Gastrocnemius medialis (tissue), 4 donors: Measurements from ENCODE around the gene STX11. TPM values are rescaled to one million over a fixed set of nuclear protein-coding genes. Genes with fewer than 3 reads are reported as not detected.

Experiments used
- ATAC-seq, 2 donors: fragments of 150-250 bp; one replicate each; pipeline ENCODE4 v1.9.1; 2016
- DNase-seq, 2 donors: peaks; one replicate each; pipeline ENCODE4 v3.0.0-alpha.2; 2019
- H3K27ac ChIP-seq, 4 donors: fragments of 200-600 bp; sonication (generic); 1 replicate in 1 of 4; 2 replicates in 3 of 4; pipeline ENCODE4 v1.5.1; 2016 to 2018; ENCODE audit warnings: mild to moderate bottlenecking in 2 of 4, moderate library complexity in 1 of 4
- H3K27me3 ChIP-seq, 3 donors: fragments of 200-600 bp; sonication (generic) in 2 of 3; 1 replicate in 1 of 3; 2 replicates in 2 of 3; pipeline versions ENCODE4 v1.5.1 to v1.6.0; 2016 to 2019; ENCODE audit warnings: mild to moderate bottlenecking in 1 of 3, moderate library complexity in 1 of 3
- H3K36me3 ChIP-seq, 2 donors: fragments of 200-600 bp; sonication (generic) in 1 of 2; one replicate each; pipeline ENCODE4 v1.5.1; 2017 to 2018
- H3K4me1 ChIP-seq, 2 donors: fragments of 200-600 bp; sonication (generic) in 1 of 2; one replicate each; pipeline ENCODE4 v1.5.1; 2016 to 2017; ENCODE audit warnings: mild to moderate bottlenecking in 2 of 2
- H3K4me3 ChIP-seq, 4 donors: fragments of 200-600 bp; sonication (generic) in 3 of 4; 1 replicate in 1 of 4; 2 replicates in 3 of 4; pipeline ENCODE4 v1.5.1; 2016 to 2019; ENCODE audit warnings: mild to moderate bottlenecking in 2 of 4
- H3K9me3 ChIP-seq, 3 donors: fragments of 200-600 bp; sonication (generic) in 2 of 3; 1 replicate in 1 of 3; 2 replicates in 2 of 3; pipeline ENCODE4 v1.5.1; 2016 to 2019
- POLR2A ChIP-seq, 2 donors: fragments of 450-650 bp; IDR thresholded peaks; one replicate each; pipeline ENCODE4 v1.6.1; 2017; ENCODE audit warnings: antibody characterized with exemption in 2 of 2, mild to moderate bottlenecking in 2 of 2, moderate library complexity in 2 of 2
- in situ Hi-C, 4 donors: fragments of 200-750 bp; cut with MboI; loops; one replicate each; pipeline versions ENCODE4 v1.15.0 to v1.8.0; 2017; ENCODE audit warnings: low sequenced_read_pairs in 4 of 4
- intact Hi-C: fragments of 100-400 bp; cut with DNase I; formaldehyde crosslinking; loops from one replicate; pipeline ENCODE4 v1.15.1; 2023; ENCODE audit warnings: low total_unique reads
- total RNA-seq, 4 donors: library from RNA; depleted of rRNA; stranded (reverse); fragments of >200 nt; gene quantifications; one replicate each; pipeline versions ENCODE4 v1.1.0 to v1.2.3, GENCODE V29; 2016
- TF ChIP-seq, protein P1 (sequence below), 5 experiments: fragments of 450-650 bp in 3 of 5; fragments of 200-600 bp in 2 of 5; sonication (generic) in 2 of 5; IDR thresholded peaks in 4 of 5; conservative IDR thresholded peaks in 1 of 5; 1 replicate in 4 of 5; 2 replicates in 1 of 5; pipeline ENCODE4 v1.5.1; 2016 to 2019; ENCODE audit warnings: antibody characterized with exemption in 5 of 5, mild to moderate bottlenecking in 3 of 5, moderate library complexity in 3 of 5

STX11 gene
- total RNA-seq, 4 donors from 2014 or later = 2.0 to 5.2 (median 4.3) TPM

GRCh38 chr6:144159742-144160141 lies 9.4 kb downstream of the STX11 start:
- intact Hi-C loops = no loop called here
- peaks cover 10 to 13% of the 10 kb centered on the region in 2 donors for H3K4me1 ChIP-seq

GRCh38 chr6:144160431-144161005 lies 10.2 kb downstream of the STX11 start:
- no peak overlapping the region for H3K4me3 ChIP-seq
- ATAC-seq (no peak), DNase-seq (no peak)
- H3K27ac ChIP-seq = no peak overlapping the region
- intact Hi-C loops (no loop called here), in situ Hi-C loops (no loop called here)
- no peak for TF ChIP-seq POLR2A (IDR thresholded peaks at IDR 0.05)
- TF ChIP-seq, protein P1, sequence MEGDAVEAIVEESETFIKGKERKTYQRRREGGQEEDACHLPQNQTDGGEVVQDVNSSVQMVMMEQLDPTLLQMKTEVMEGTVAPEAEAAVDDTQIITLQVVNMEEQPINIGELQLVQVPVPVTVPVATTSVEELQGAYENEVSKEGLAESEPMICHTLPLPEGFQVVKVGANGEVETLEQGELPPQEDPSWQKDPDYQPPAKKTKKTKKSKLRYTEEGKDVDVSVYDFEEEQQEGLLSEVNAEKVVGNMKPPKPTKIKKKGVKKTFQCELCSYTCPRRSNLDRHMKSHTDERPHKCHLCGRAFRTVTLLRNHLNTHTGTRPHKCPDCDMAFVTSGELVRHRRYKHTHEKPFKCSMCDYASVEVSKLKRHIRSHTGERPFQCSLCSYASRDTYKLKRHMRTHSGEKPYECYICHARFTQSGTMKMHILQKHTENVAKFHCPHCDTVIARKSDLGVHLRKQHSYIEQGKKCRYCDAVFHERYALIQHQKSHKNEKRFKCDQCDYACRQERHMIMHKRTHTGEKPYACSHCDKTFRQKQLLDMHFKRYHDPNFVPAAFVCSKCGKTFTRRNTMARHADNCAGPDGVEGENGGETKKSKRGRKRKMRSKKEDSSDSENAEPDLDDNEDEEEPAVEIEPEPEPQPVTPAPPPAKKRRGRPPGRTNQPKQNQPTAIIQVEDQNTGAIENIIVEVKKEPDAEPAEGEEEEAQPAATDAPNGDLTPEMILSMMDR (IDR thresholded peaks at IDR 0.05 in 4 of 5, conservative IDR thresholded peaks at IDR 0.05 in 1 of 5) = no peak
- peaks cover 10 to 13% of the 10 kb centered on the region in 2 donors for H3K4me1 ChIP-seq
- no peaks in the 10 kb centered on the region for H3K9me3 ChIP-seq
- no peaks in the 10 kb centered on the region for H3K36me3 ChIP-seq
- no peaks in the 10 kb centered on the region for H3K27me3 ChIP-seq

More at GRCh38 chr6:144159742-144160141, 9.4 kb downstream of the STX11 start:
- in situ Hi-C loops = no loop called here
- DNase-seq = no peak
- no peaks in the 10 kb centered on the region for H3K36me3 ChIP-seq
- no peak for TF ChIP-seq POLR2A (IDR thresholded peaks at IDR 0.05)
- peak overlapping the region in 3 of 4 donors; percentile 10 to 56 (median 34) for H3K27ac ChIP-seq
- no peaks in the 10 kb centered on the region for H3K27me3 ChIP-seq
- ATAC-seq = no peak
- H3K4me3 ChIP-seq = no peak overlapping the region
- H3K9me3 ChIP-seq = no peaks in the 10 kb centered on the region

DNA sequence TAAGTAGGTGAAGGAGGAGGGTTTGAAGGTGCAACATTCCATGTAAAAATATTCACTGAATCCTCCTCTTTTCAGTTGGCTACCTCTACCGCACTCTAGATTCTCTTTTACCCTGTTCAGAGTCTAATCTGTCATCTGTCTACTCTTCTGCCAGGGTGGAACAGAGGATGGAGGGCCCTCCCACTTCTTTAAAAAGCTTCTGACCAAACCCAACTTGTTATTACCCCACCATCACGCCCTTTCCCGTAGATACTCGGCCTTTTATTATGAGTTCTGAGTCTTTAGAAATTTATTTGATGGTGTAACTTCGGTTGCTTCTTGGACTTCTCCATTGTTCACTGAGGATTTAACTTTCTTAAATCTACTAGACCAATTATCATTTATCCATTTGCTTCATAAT lies 11.7 kb downstream of the STX11 start:
- no peaks in the 10 kb centered on the region for H3K36me3 ChIP-seq
- H3K4me1 ChIP-seq = peaks cover 10 to 13% of the 10 kb centered on the region in 2 donors
- no peak for DNase-seq
- intact Hi-C loops = no loop called here
- no peaks in the 10 kb centered on the region for H3K27me3 ChIP-seq
- no peak for TF ChIP-seq POLR2A (IDR thresholded peaks at IDR 0.05)
- TF ChIP-seq, protein P1 (IDR thresholded peaks at IDR 0.05 in 4 of 5, conservative IDR thresholded peaks at IDR 0.05 in 1 of 5) = no peak
- H3K4me3 ChIP-seq = no peak overlapping the region
- in situ Hi-C loops = no loop called here
- no peaks in the 10 kb centered on the region for H3K9me3 ChIP-seq
- H3K27ac ChIP-seq = no peak overlapping the region
- ATAC-seq = no peak

GRCh38 chr6:144162977-144163376 lies 12.7 kb downstream of the STX11 start:
- DNase-seq = no peak
- intact Hi-C loops = no loop called here
- no peaks in the 10 kb centered on the region for H3K36me3 ChIP-seq
- no peak for ATAC-seq
- no peak overlapping the region for H3K4me3 ChIP-seq
- no peak overlapping the region for H3K27ac ChIP-seq
- no peaks in the 10 kb centered on the region for H3K9me3 ChIP-seq
- in situ Hi-C loops = no loop called here
- peaks cover 3 to 10% of the 10 kb centered on the region in 2 donors for H3K4me1 ChIP-seq
- TF ChIP-seq, protein P1 (IDR thresholded peaks at IDR 0.05 in 4 of 5, conservative IDR thresholded peaks at IDR 0.05 in 1 of 5) = no peak
- no peak for TF ChIP-seq POLR2A (IDR thresholded peaks at IDR 0.05)
- no peaks in the 10 kb centered on the region for H3K27me3 ChIP-seq

DNA sequence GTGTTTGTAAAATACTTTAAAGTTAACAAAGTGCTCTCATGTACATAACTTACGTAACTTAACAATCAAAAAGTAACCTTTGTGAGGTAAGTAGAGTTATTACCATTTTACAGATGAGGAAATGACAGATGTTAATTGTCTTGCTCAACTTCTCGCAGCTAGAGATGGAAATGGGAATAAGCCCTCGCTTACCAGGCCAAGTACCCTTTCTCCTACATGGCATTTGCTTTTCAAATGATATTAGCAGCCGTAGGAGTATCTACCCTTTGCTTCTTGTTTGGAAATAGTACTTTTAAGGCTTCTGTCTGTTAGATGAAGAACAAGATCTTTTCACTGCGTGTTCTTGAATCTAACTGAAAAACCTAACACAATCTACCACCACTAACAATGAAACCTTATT lies 15.5 kb downstream of the STX11 start:
- in situ Hi-C loops (no loop called here), intact Hi-C loops (no loop called here)
- H3K4me3 ChIP-seq = no peak overlapping the region
- TF ChIP-seq POLR2A (IDR thresholded peaks at IDR 0.05) = no peak
- TF ChIP-seq, protein P1 (IDR thresholded peaks at IDR 0.05 in 4 of 5, conservative IDR thresholded peaks at IDR 0.05 in 1 of 5) = no peak
- H3K27ac ChIP-seq = no peak overlapping the region
- no peaks in the 10 kb centered on the region for H3K4me1 ChIP-seq
- H3K27me3 ChIP-seq = no peaks in the 10 kb centered on the region
- no peak for ATAC-seq
- DNase-seq = no peak
- no peaks in the 10 kb centered on the region for H3K36me3 ChIP-seq
- no peaks in the 10 kb centered on the region for H3K9me3 ChIP-seq
